Endothelial cell of umbilical vein (primary cell): ENCODE data around the gene KDR.

Source experiments
- POLR2A ChIP-seq: IDR thresholded peaks from 2 replicates; pipeline ENCODE4 v1.6.1; 2012; ENCODE audit warnings: low read depth, mild to moderate bottlenecking, control low read depth, low read length
- POLR2AphosphoS5 ChIP-seq: IDR thresholded peaks from 2 replicates; pipeline ENCODE4 v1.6.1; 2012; ENCODE audit warnings: low read depth, mild to moderate bottlenecking, control low read depth, low read length, moderate library complexity; ENCODE audit not compliant: insufficient read depth
- TF ChIP-seq, protein P1 (sequence below), 2 donors: IDR thresholded peaks; 1 replicate in 1 of 2; 2 replicates in 1 of 2; pipeline ENCODE4 v1.5.1; 2011; ENCODE audit warnings: low read length in 2 of 2, mild to moderate bottlenecking in 2 of 2, moderate library complexity in 2 of 2, control low read depth in 1 of 2, inconsistent platforms in 1 of 2, low read depth in 1 of 2; ENCODE audit not compliant: insufficient read depth in 1 of 2; ENCODE audit errors: extremely low read depth in 1 of 2

DNA sequence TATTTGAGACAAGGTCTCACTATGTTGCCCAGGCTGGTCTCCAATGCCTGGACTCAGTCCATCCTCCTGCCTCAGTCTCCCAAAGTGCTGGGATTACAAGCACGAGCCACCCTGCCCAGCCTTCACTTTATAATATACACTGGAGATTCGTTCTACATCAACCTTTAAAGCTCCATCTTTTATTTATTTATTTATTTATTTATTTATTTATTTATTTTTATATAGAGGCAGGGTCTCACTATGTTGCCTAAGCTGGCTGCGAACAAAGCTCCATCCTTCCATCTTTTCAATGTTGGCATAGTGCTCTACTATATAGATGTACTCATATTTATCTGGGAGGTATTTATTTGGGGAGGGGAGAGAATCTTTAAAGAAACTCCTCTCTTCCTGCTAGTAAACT is 1.7 kb upstream of the KDR start:
- no peak for TF ChIP-seq POLR2A
- TF ChIP-seq, protein P1, sequence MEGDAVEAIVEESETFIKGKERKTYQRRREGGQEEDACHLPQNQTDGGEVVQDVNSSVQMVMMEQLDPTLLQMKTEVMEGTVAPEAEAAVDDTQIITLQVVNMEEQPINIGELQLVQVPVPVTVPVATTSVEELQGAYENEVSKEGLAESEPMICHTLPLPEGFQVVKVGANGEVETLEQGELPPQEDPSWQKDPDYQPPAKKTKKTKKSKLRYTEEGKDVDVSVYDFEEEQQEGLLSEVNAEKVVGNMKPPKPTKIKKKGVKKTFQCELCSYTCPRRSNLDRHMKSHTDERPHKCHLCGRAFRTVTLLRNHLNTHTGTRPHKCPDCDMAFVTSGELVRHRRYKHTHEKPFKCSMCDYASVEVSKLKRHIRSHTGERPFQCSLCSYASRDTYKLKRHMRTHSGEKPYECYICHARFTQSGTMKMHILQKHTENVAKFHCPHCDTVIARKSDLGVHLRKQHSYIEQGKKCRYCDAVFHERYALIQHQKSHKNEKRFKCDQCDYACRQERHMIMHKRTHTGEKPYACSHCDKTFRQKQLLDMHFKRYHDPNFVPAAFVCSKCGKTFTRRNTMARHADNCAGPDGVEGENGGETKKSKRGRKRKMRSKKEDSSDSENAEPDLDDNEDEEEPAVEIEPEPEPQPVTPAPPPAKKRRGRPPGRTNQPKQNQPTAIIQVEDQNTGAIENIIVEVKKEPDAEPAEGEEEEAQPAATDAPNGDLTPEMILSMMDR (IDR thresholded peaks at IDR 0.05; ENCODE audit: extremely low read depth in 1 of 2, insufficient read depth in 1 of 2, low read depth in 1 of 2, low read length in 2 of 2) = no peak
- no peak for TF ChIP-seq POLR2AphosphoS5
